GM18873 (cell line): Measurements from ENCODE around the gene PLEKHG2.

Experiments
- ATAC-seq: cut with Tn5 transposase; IDR thresholded peaks from one replicate; pipeline ENCODE4 v1.9.1; 2021; ENCODE audit warnings: mild to moderate bottlenecking, moderate library complexity, moderate number of reproducible peaks; ENCODE audit not compliant: unreplicated experiment, low FRiP score

The PLEKHG2 gene

GRCh38 chr19:39382991-39383828, 29.3 kb upstream of the PLEKHG2 start:
- no peak for ATAC-seq

DNA sequence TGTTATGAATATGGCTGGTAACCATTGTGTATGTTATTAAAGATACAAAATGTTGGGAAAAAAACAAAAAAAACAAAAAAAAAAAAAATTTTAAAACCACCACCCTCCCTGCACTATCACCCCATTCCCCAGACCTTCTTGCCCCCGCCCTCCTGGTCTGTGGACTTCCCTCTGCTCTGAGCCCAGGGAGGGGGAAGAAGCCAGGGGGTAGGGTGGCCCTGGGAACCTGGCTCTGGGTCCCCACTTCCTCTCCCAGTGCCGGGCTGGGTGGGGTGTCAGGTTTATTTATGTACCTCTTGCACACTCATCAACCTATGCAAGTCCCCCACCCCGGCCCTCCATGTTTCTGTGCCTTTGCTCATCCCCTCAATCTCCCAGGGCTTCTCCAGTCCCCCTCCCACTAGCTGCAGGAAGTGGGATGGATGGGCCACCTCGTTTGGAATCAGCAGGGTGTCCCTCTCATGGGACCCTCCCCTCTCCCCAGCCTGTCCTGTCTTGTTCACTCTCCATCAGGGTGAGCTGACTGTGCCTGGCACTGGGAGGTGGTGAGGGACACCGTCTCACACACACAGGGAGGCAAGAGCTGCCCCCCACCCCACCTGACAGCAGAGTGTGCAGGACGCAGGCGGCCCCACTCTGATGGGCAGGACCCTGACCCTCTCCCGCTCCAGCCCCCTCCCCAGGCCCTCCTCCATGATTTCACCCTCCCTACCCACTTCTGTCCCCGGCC, 27.5 kb upstream of the PLEKHG2 start:
- ATAC-seq: no peak

GRCh38 chr19:39385629-39386411, 26.6 kb upstream of the PLEKHG2 start:
- no peak for ATAC-seq

DNA sequence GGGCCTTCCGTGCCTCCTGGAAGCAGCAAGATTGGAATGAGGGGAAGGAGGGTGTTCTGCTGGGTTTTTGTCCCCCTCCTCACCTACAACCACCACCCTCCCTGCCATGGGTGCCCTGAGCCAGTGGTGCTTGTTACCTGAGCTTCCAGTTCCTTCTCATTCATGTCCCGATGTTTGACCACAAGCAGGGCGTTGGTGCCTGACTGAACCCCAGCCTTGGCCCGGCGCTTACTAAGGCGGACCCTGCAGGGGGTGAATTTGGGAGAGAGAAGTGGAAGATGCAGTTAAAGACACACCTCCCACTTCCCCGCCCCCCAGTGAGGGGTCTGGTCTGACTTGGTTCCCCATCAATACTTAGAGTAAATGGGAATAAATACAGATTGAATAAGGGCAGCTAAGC, 25.9 kb upstream of the PLEKHG2 start:
- ATAC-seq: no peak

GRCh38 chr19:39388657-39389056, 23.8 kb upstream of the PLEKHG2 start:
- ATAC-seq: no peak

DNA sequence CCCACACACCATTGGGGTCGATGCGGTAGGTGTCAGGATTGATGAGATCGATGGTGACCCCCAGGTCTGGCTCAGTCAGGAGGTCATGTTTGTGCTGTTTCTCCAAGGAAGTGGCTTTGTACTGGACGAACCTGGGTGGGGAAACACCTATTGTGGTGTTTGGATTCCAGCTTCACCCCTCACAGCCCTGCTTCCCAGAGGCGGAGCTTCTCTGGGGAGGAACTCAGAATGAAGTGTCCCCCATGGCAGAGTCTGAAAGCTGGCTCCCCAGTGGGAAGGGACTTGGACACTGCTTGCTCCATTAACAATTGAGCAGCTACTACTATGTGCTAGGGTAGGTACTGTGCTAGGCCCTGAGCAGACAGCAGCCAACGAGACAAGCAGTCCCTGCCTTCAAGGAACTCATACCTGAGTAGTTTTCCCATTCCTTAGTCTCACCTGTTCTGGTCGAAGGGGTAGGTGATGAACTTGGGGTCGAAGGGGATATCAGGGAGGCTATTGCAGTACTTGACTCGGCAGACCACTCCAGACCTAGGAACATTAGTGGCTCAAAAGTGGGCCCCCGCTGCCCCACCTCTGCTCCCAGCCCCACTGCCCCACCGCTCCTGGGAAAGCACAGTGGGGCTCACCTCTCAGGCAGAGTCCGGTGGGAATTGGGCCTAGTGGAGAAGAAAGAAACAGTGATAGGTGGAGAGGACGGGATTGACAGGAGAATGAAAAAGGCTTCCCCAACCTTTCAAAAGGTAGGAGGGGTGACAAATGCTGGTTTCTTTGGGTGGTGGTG, 22.6 kb upstream of the PLEKHG2 start:
- no peak for ATAC-seq

DNA sequence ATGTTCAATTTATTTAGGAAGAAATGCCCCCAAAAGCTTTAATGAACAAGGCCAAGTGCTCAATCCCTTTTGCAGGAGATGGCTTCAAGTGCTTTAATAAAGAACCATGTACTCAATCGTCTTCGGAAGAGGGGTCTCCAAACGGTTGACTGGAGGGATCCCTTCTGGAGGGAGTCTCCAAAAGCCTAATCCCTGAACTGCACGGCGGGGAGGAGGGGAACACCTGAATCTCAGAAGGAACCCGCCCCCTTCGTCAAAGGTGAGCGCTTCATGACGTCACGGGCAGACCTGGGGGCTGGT, 22.1 kb upstream of the PLEKHG2 start:
- no peak for ATAC-seq

GRCh38 chr19:39390751-39391437, 21.6 kb upstream of the PLEKHG2 start, which contains the start of the genes MED29 and PAF1:
TSS of gene MED29 (plus strand) at chr19:39391378. CDS start at chr19:39391423, 45 bp downstream.
TSS of gene PAF1 (minus strand) at chr19:39391106. CDS start at chr19:39390864, 242 bp downstream.
- ATAC-seq: peak; percentile 92

- no peak for ATAC-seq
Observed at GRCh38 chr19:39397360-39398296, 14.8 kb upstream of the PLEKHG2 start.

- ATAC-seq: no peak
Observed at GRCh38 chr19:39398297-39398864, 14.1 kb upstream of the PLEKHG2 start.

DNA sequence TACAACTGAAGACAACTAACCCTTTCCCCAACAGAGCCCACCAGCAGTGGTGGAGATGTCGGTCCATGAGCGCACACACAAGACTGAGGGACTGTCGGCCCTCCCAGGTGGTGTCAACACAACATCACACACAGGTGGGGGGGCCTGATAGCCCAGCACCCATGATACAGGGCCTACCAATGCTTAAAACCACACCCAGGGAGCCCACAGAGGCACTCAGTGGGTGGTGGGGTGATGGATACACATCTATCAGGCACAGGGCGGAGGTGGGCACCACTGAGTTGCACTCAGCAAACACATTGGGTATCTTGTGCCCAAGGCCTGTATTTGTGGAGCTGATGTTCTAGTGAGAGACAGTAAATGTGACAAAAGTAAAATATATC, 12.8 kb upstream of the PLEKHG2 start:
- ATAC-seq: no peak

DNA sequence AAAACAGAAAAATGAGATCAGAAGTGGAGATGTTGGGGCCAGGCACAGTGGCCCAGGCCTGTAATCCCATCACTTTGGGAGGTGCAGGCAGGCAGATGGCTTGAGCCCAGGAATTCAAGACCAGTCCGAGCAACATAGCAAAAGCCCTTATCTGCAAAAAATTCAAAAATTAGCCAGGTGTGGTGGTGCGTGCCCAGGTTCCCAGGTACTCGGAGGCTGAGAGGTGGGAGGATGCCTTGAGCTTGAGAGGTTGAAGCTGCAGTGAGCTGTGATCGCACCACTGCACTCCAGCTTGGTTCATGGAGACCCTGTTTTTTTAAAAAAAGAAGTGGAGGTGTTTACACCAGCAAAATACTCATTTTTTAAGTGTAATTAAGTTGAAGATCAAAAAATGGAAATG, 12.4 kb upstream of the PLEKHG2 start:
- no peak for ATAC-seq

GRCh38 chr19:39401070-39401548, 11.4 kb upstream of the PLEKHG2 start:
- no peak for ATAC-seq

GRCh38 chr19:39401549-39402345, 10.7 kb upstream of the PLEKHG2 start:
- no peak for ATAC-seq

GRCh38 chr19:39402346-39403300, 9.8 kb upstream of the PLEKHG2 start:
- ATAC-seq: no peak
